IMR-90 (cell line): ENCODE results near the gene TMX1.

Source experiments
- BHLHE40 ChIP-seq: fragments of 150-350 bp; IDR thresholded peaks from 2 replicates; pipeline ENCODE4 v1.6.1; 2016; ENCODE audit warnings: mild to moderate bottlenecking, low read depth, low read length
- CHD1 ChIP-seq: IDR thresholded peaks from 2 replicates; pipeline ENCODE4 v1.6.1; 2012; ENCODE audit warnings: low read depth, low read length, improper control_type of control experiment
- MXI1 ChIP-seq: IDR thresholded peaks from 2 replicates; pipeline ENCODE4 v1.6.1; 2012; ENCODE audit warnings: low read depth, mild to moderate bottlenecking, low read length, moderate library complexity, borderline replicate concordance
- POLR2A ChIP-seq: IDR thresholded peaks from 2 replicates; pipeline ENCODE4 v1.6.1; 2012; ENCODE audit warnings: mild to moderate bottlenecking, low read depth, low read length
- RAD21 ChIP-seq: IDR thresholded peaks from 2 replicates; pipeline ENCODE4 v1.6.1; 2012; ENCODE audit warnings: low read length, improper control_type of control experiment
- TF ChIP-seq, protein P1 (sequence below): conservative IDR thresholded peaks from 2 replicates; pipeline ENCODE4 v1.5.1; 2012; ENCODE audit warnings: mild to moderate bottlenecking, low read depth, low read length, improper control_type of control experiment
- TF ChIP-seq, protein P2 (sequence below): fragments of 150-350 bp; IDR thresholded peaks from 2 replicates; pipeline ENCODE4 v1.6.1; 2016; ENCODE audit warnings: low read depth, mild to moderate bottlenecking, low read length, moderate library complexity, borderline replicate concordance
- TF ChIP-seq, protein P3 (sequence below): fragments of 150-350 bp; IDR thresholded peaks from 2 replicates; pipeline ENCODE4 v1.6.1; 2017; ENCODE audit warnings: mild to moderate bottlenecking, antibody characterized with exemption, low read length, low read depth

DNA sequence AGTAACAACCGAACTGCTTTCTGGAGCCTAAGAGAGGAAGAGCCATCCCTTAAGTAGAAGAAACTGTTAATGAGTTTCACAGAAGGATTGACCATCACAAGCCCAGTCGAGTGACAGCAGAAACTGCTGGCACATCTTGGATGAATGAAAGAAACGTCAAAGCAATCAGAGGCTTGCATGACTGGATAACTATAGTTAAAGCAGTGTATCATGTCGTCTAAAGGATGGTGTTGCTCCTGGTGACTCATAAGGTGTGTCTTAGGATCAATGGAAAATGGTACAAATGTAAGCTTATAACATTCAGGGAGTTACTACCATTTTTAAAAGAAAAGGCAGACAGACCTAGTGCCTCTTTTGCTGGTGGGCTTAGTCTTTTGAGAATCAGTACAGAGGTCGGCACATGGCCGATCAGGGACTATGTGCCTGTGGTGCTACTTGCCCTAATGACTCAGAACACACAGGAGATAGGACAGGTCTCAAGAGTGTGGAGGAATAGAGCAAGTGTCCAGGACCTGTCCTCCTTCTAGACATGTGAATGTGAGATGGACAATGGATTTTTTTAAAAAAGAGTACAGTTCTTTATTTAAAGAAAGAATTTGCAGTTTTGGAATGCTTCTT, 55.7 kb downstream of the TMX1 start:
- TF ChIP-seq, protein P1, sequence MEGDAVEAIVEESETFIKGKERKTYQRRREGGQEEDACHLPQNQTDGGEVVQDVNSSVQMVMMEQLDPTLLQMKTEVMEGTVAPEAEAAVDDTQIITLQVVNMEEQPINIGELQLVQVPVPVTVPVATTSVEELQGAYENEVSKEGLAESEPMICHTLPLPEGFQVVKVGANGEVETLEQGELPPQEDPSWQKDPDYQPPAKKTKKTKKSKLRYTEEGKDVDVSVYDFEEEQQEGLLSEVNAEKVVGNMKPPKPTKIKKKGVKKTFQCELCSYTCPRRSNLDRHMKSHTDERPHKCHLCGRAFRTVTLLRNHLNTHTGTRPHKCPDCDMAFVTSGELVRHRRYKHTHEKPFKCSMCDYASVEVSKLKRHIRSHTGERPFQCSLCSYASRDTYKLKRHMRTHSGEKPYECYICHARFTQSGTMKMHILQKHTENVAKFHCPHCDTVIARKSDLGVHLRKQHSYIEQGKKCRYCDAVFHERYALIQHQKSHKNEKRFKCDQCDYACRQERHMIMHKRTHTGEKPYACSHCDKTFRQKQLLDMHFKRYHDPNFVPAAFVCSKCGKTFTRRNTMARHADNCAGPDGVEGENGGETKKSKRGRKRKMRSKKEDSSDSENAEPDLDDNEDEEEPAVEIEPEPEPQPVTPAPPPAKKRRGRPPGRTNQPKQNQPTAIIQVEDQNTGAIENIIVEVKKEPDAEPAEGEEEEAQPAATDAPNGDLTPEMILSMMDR = no peak
- TF ChIP-seq POLR2A (no peak), MXI1 (no peak), RAD21 (no peak), BHLHE40 (no peak), CHD1 (no peak)
- TF ChIP-seq, protein P2, sequence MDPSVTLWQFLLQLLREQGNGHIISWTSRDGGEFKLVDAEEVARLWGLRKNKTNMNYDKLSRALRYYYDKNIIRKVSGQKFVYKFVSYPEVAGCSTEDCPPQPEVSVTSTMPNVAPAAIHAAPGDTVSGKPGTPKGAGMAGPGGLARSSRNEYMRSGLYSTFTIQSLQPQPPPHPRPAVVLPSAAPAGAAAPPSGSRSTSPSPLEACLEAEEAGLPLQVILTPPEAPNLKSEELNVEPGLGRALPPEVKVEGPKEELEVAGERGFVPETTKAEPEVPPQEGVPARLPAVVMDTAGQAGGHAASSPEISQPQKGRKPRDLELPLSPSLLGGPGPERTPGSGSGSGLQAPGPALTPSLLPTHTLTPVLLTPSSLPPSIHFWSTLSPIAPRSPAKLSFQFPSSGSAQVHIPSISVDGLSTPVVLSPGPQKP = no peak
- TF ChIP-seq, protein P3, sequence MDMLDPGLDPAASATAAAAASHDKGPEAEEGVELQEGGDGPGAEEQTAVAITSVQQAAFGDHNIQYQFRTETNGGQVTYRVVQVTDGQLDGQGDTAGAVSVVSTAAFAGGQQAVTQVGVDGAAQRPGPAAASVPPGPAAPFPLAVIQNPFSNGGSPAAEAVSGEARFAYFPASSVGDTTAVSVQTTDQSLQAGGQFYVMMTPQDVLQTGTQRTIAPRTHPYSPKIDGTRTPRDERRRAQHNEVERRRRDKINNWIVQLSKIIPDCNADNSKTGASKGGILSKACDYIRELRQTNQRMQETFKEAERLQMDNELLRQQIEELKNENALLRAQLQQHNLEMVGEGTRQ = no peak
